Prostate gland (tissue), 2 donors: ENCODE data around the gene CHST13. TPM values are rescaled to one million over a fixed set of nuclear protein-coding genes. Genes with fewer than 3 reads are reported as not detected.
"Not testable (repeated sequence)": the region's sequence is repeated elsewhere in the genome, so short reads cannot be mapped to it uniquely, and the experiment has no call there.

Source experiments
- DNase-seq: peaks from one replicate; pipeline ENCODE4 v3.0.0-alpha.2; 2019; ENCODE audit warnings: low spot score
- H3K27ac ChIP-seq, 2 donors: fragments of 200-600 bp; sonication (generic); 2 replicates each; pipeline ENCODE4 v1.5.1; 2017 to 2019
- H3K27me3 ChIP-seq: fragments of 200-600 bp; sonication (generic); replicated peaks from 2 replicates; pipeline ENCODE4 v1.5.1; 2019; ENCODE audit not compliant: insufficient read depth
- H3K36me3 ChIP-seq, 2 donors: fragments of 200-600 bp; sonication (generic); 1 replicate in 1 of 2; 2 replicates in 1 of 2; pipeline versions ENCODE4 v1.5.1 to v1.8.1; 2017 to 2019
- H3K4me1 ChIP-seq: fragments of 200-600 bp; sonication (generic); replicated peaks from 2 replicates; pipeline ENCODE4 v1.5.1; 2019
- H3K4me3 ChIP-seq, 2 donors: fragments of 200-600 bp; sonication (generic); 2 replicates each; pipeline ENCODE4 v1.5.1; 2017 to 2019
- H3K9me3 ChIP-seq: fragments of 200-600 bp; sonication (generic); 2 replicates; pipeline ENCODE4 v1.5.1; 2017
- CTCF ChIP-seq, 4 experiments: fragments of 200-600 bp in 2 of 4; fragments of 450-650 bp in 2 of 4; sonication (generic) in 2 of 4; IDR thresholded peaks; 1 replicate in 3 of 4; 2 replicates in 1 of 4; pipeline ENCODE4 v1.5.1; 2016 to 2019; ENCODE audit warnings: antibody characterized with exemption in 4 of 4, mild to moderate bottlenecking in 2 of 4, moderate library complexity in 2 of 4
- POLR2A ChIP-seq: fragments of 450-650 bp; IDR thresholded peaks from one replicate; pipeline ENCODE4 v1.6.1; 2016; ENCODE audit warnings: antibody characterized with exemption, mild to moderate bottlenecking
- POLR2AphosphoS5 ChIP-seq: sonication (generic); formaldehyde crosslinking; IDR thresholded peaks from one replicate; pipeline ENCODE4 v1.6.1; 2017; ENCODE audit warnings: antibody characterized with exemption
- WGBS: methylation state at CpG from one replicate; pipeline ENCODE4 v1.1.5; 2018; 5-methylcytosine and 5-hydroxymethylcytosine counted together
- intact Hi-C: fragments of 100-400 bp; cut with DNase I; formaldehyde crosslinking; loops from one replicate; pipeline ENCODE4 v1.14.2; 2022
- total RNA-seq, 2 donors: library from RNA; depleted of rRNA; stranded (reverse); fragments of >200 nt; gene quantifications; one replicate each; pipeline ENCODE4 v1.1.0, GENCODE V29; 2016

The CHST13 gene
- total RNA-seq, 2 donors from 2014 or later, result 6.9 TPM; not detected in 1

DNA sequence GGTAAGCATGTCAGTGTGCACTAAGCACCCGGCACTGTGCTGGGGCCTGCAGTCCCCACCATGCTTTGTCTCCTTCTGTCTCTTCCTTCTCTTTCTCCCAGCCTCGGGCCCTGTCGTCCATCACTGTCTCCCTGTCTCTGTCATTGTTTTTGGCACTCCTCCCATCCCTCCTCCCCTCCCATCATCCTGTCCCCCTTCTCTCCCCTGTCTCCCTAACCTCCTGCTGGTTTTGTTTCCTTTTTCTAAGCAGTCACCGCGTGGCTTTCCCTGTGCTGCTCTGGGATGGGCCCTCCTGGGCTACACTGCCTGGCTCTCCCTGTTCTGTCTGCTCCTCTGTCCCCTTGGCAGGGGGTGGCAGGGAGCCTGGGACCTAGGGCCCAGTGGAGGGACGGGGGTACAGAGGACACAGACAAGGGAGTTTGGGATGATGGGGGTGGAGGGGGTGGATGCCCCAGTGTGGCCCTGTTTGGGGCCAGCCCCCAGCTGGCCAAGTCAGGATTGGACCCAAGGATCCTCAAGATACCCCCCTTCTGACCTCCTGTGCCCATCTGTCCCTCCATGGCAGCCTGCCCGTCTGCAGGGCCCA is 5.7 kb downstream of the CHST13 start:
- no peaks in the 10 kb centered on the region for H3K9me3 ChIP-seq
- H3K36me3 ChIP-seq, result no peaks in the 10 kb centered on the region
- DNase-seq, result no peak
- no peak overlapping the region for H3K27ac ChIP-seq
- H3K27me3 ChIP-seq, result no peaks in the 10 kb centered on the region
- 72% methylated on average over 6 of the region's 7 CpGs for WGBS
- no peak overlapping the region for H3K4me3 ChIP-seq
- intact Hi-C loops, result no loop called here
- peaks cover 4% of the 10 kb centered on the region for H3K4me1 ChIP-seq
- no peak for TF ChIP-seq POLR2A
- no peak for TF ChIP-seq POLR2AphosphoS5
- no peak for TF ChIP-seq CTCF (IDR thresholded peaks at IDR 0.05)

- H3K4me1 ChIP-seq, result peaks cover 4% of the 10 kb centered on the region
- intact Hi-C loops, result no loop called here
- H3K9me3 ChIP-seq, result no peaks in the 10 kb centered on the region
- no peak overlapping the region for H3K27ac ChIP-seq
- no peak for TF ChIP-seq POLR2AphosphoS5
- no peak for TF ChIP-seq CTCF (IDR thresholded peaks at IDR 0.05)
- TF ChIP-seq POLR2A, result no peak
- no peak for DNase-seq
- H3K4me3 ChIP-seq, result no peak overlapping the region
- H3K27me3 ChIP-seq, result no peaks in the 10 kb centered on the region
- WGBS, result 85% methylated on average over 18 of the region's 18 CpGs
- H3K36me3 ChIP-seq, result no peaks in the 10 kb centered on the region
Measured at GRCh38 chr3:126530171-126531050, 6.5 kb downstream of the CHST13 start.

DNA sequence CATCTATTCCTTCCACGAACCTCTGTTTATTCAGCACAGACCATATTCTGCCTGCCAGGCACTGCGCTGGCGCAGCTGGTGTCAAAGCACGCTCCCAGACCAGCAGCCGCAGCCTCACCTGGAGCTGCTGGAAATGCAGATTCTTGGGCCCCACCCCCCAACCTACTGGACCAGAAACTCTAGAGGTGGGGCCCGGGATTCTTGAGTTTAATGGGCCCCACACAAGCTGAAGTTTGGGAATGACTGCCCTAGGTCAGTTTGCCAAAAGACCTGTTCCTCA is 7.0 kb downstream of the CHST13 start:
- Histone ChIP-seq H3K9me3 (no peaks in the 10 kb centered on the region), H3K27me3 (no peaks in the 10 kb centered on the region), H3K4me3 (no peak overlapping the region), H3K36me3 (no peaks in the 10 kb centered on the region), H3K4me1 (peaks cover 4% of the 10 kb centered on the region), H3K27ac (no peak overlapping the region)
- TF ChIP-seq CTCF (IDR thresholded peaks at IDR 0.05) (no peak), POLR2A (no peak), POLR2AphosphoS5 (no peak)
- no peak for DNase-seq
- 67% methylated on average over 6 of the region's 6 CpGs for WGBS
- intact Hi-C loops, result no loop called here

- TF ChIP-seq CTCF (IDR thresholded peaks at IDR 0.05), result no peak
- TF ChIP-seq POLR2AphosphoS5, result no peak
- TF ChIP-seq POLR2A, result no peak
- H3K4me3 ChIP-seq, result no peak overlapping the region
- H3K27ac ChIP-seq, result no peak overlapping the region
- no peaks in the 10 kb centered on the region for H3K9me3 ChIP-seq
- intact Hi-C loops, result no loop called here
- H3K4me1 ChIP-seq, result peaks cover 4% of the 10 kb centered on the region
- no peak for DNase-seq
- H3K36me3 ChIP-seq, result no peaks in the 10 kb centered on the region
- no peaks in the 10 kb centered on the region for H3K27me3 ChIP-seq
Measured at GRCh38 chr3:126533506-126533905, 9.6 kb downstream of the CHST13 start.

GRCh38 chr3:126534716-126535115 is 10.8 kb downstream of the CHST13 start:
- 84% methylated on average over 5 of the region's 7 CpGs for WGBS
- intact Hi-C loops, H3K36me3 ChIP-seq, H3K27me3 ChIP-seq, H3K4me3 ChIP-seq, H3K9me3 ChIP-seq, H3K4me1 ChIP-seq, H3K27ac ChIP-seq, DNase-seq: not testable (repeated sequence)
